Measurements from ENCODE around the gene SMS.

- TF ChIP-seq, protein P1, sequence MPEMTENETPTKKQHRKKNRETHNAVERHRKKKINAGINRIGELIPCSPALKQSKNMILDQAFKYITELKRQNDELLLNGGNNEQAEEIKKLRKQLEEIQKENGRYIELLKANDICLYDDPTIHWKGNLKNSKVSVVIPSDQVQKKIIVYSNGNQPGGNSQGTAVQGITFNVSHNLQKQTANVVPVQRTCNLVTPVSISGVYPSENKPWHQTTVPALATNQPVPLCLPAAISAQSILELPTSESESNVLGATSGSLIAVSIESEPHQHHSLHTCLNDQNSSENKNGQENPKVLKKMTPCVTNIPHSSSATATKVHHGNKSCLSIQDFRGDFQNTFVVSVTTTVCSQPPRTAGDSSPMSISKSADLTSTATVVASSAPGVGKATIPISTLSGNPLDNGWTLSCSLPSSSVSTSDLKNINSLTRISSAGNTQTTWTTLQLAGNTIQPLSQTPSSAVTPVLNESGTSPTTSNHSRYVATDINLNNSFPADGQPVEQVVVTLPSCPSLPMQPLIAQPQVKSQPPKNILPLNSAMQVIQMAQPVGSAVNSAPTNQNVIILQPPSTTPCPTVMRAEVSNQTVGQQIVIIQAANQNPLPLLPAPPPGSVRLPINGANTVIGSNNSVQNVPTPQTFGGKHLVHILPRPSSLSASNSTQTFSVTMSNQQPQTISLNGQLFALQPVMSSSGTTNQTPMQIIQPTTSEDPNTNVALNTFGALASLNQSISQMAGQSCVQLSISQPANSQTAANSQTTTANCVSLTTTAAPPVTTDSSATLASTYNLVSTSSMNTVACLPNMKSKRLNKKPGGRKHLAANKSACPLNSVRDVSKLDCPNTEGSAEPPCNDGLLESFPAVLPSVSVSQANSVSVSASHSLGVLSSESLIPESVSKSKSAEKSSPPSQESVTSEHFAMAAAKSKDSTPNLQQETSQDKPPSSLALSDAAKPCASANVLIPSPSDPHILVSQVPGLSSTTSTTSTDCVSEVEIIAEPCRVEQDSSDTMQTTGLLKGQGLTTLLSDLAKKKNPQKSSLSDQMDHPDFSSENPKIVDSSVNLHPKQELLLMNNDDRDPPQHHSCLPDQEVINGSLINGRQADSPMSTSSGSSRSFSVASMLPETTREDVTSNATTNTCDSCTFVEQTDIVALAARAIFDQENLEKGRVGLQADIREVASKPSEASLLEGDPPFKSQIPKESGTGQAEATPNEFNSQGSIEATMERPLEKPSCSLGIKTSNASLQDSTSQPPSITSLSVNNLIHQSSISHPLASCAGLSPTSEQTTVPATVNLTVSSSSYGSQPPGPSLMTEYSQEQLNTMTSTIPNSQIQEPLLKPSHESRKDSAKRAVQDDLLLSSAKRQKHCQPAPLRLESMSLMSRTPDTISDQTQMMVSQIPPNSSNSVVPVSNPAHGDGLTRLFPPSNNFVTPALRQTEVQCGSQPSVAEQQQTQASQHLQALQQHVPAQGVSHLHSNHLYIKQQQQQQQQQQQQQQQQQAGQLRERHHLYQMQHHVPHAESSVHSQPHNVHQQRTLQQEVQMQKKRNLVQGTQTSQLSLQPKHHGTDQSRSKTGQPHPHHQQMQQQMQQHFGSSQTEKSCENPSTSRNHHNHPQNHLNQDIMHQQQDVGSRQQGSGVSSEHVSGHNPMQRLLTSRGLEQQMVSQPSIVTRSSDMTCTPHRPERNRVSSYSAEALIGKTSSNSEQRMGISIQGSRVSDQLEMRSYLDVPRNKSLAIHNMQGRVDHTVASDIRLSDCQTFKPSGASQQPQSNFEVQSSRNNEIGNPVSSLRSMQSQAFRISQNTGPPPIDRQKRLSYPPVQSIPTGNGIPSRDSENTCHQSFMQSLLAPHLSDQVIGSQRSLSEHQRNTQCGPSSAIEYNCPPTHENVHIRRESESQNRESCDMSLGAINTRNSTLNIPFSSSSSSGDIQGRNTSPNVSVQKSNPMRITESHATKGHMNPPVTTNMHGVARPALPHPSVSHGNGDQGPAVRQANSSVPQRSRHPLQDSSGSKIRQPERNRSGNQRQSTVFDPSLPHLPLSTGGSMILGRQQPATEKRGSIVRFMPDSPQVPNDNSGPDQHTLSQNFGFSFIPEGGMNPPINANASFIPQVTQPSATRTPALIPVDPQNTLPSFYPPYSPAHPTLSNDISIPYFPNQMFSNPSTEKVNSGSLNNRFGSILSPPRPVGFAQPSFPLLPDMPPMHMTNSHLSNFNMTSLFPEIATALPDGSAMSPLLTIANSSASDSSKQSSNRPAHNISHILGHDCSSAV (CRISPR knock-in tag; IDR thresholded peaks at IDR 0.05; ENCODE audit: borderline replicate concordance): no peak
- no peak for TF ChIP-seq SALL1 (CRISPR knock-in tag; IDR thresholded peaks at IDR 0.05)
- TF ChIP-seq, protein P2, sequence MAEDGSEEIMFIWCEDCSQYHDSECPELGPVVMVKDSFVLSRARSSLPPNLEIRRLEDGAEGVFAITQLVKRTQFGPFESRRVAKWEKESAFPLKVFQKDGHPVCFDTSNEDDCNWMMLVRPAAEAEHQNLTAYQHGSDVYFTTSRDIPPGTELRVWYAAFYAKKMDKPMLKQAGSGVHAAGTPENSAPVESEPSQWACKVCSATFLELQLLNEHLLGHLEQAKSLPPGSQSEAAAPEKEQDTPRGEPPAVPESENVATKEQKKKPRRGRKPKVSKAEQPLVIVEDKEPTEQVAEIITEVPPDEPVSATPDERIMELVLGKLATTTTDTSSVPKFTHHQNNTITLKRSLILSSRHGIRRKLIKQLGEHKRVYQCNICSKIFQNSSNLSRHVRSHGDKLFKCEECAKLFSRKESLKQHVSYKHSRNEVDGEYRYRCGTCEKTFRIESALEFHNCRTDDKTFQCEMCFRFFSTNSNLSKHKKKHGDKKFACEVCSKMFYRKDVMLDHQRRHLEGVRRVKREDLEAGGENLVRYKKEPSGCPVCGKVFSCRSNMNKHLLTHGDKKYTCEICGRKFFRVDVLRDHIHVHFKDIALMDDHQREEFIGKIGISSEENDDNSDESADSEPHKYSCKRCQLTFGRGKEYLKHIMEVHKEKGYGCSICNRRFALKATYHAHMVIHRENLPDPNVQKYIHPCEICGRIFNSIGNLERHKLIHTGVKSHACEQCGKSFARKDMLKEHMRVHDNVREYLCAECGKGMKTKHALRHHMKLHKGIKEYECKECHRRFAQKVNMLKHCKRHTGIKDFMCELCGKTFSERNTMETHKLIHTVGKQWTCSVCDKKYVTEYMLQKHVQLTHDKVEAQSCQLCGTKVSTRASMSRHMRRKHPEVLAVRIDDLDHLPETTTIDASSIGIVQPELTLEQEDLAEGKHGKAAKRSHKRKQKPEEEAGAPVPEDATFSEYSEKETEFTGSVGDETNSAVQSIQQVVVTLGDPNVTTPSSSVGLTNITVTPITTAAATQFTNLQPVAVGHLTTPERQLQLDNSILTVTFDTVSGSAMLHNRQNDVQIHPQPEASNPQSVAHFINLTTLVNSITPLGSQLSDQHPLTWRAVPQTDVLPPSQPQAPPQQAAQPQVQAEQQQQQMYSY (CRISPR knock-in tag; IDR thresholded peaks at IDR 0.05): no peak
- no peak for TF ChIP-seq ZFP36L1 (CRISPR knock-in tag; IDR thresholded peaks at IDR 0.05)
- TF ChIP-seq ZNF543 (CRISPR knock-in tag; IDR thresholded peaks at IDR 0.05): no peak
- TF ChIP-seq BHLHE40 (IDR thresholded peaks at IDR 0.05; ENCODE audit: low read length): no peak
Measured at GRCh38 chrX:21912989-21913388, 27.5 kb upstream of the SMS start.

Measured in HepG2 (cell line).